ENCODE results near the gene DPEP1.

Gene DPEP1

GRCh38 chr16:89619840-89620239 lies 6.4 kb downstream of the DPEP1 start:
- TF ChIP-seq CTCF (conservative IDR thresholded peaks at IDR 0.05; ENCODE audit: low read depth, low read length): no peak
- DNase-seq (ENCODE audit: low read depth): no peak

GRCh38 chr16:89620406-89620841 lies 7.0 kb downstream of the DPEP1 start:
- DNase-seq (ENCODE audit: low read depth): no peak
- no peak for TF ChIP-seq CTCF (conservative IDR thresholded peaks at IDR 0.05; ENCODE audit: low read depth, low read length)
- no peak overlapping the region for H3K4me3 ChIP-seq (ENCODE audit: low read length)

More at GRCh38 chr16:89619840-89620239, 6.4 kb downstream of the DPEP1 start:
- H3K4me3 ChIP-seq (ENCODE audit: low read length): no peak overlapping the region

DNA sequence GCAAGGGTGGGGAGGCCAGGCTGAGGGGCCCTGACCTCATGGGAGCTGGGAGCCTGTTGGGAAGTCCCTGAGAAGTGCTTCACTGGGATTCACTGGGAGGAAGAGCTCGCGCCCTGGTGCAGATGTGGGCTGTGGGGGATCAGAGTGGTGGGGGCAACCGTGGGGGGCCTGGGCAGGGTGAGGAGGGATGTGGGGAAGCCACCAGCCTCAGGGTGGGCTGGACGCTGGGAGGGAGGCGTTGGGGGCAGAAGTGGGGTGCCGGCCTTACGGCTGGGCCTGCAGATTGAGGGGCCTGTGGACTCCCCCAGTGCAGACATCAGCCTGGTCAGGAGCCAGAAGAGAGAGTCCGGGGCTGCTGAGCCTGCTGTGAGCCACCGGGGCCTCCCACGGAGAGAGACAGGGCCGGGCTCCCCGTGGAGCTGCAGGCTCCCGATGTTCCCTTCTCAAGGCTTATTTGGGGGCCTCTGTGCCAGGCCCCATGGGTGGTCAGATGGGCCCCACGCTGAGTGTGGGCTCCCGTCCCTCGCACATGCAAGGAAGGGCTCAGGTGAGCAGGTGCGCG lies 7.8 kb downstream of the DPEP1 start:
- no peak overlapping the region for H3K4me3 ChIP-seq (ENCODE audit: low read length)
- TF ChIP-seq CTCF (conservative IDR thresholded peaks at IDR 0.05; ENCODE audit: low read depth, low read length): no peak
- DNase-seq (ENCODE audit: low read depth): no peak

GRCh38 chr16:89621698-89622409 lies 8.4 kb downstream of the DPEP1 start:
- no peak overlapping the region for H3K4me3 ChIP-seq (ENCODE audit: low read length)
- no peak for TF ChIP-seq CTCF (conservative IDR thresholded peaks at IDR 0.05; ENCODE audit: low read depth, low read length)
- no peak for DNase-seq (ENCODE audit: low read depth)

- DNase-seq (ENCODE audit: low read depth): no peak
- no peak overlapping the region for H3K4me3 ChIP-seq (ENCODE audit: low read length)
- no peak for TF ChIP-seq CTCF (conservative IDR thresholded peaks at IDR 0.05; ENCODE audit: low read depth, low read length)
These were observed 10.2 kb downstream of the DPEP1 start for GRCh38 chr16:89623511-89624261.

- TF ChIP-seq CTCF (conservative IDR thresholded peaks at IDR 0.05; ENCODE audit: low read depth, low read length): no peak
- no peak overlapping the region for H3K4me3 ChIP-seq (ENCODE audit: low read length)
- no peak for DNase-seq (ENCODE audit: low read depth)
These were observed 11.6 kb downstream of the DPEP1 start for GRCh38 chr16:89624777-89625761.

Measured in retinal pigment epithelial cell (primary cell).